ENCODE measurements around the gene CAPZA1. TPM values are rescaled to one million over a fixed set of nuclear protein-coding genes. Genes with fewer than 3 reads are reported as not detected.

Gene CAPZA1
- total and polyA plus RNA-seq, 4 donors = 28.6 to 74.8 (median 48.9) TPM

GRCh38 chr1:112579801-112580510 lies 39.7 kb upstream of the CAPZA1 start:
- DNase-seq (ENCODE audit: low spot score) = no peak
- 92% methylated on average over 5 of the region's 5 CpGs for WGBS
- no peak for TF ChIP-seq FOXA2 (IDR thresholded peaks at IDR 0.05)
- no peak for TF ChIP-seq RAD21 (IDR thresholded peaks at IDR 0.05)
- TF ChIP-seq HNF4G (IDR thresholded peaks at IDR 0.05) = no peak
- TF ChIP-seq HNF4A (conservative IDR thresholded peaks at IDR 0.05) = no peak
- Histone ChIP-seq H3K9me3 (ENCODE audit: control insufficient read depth in 4 of 4, low read length in 3 of 4) (no peaks in the 10 kb centered on the region), H3K4me3 (ENCODE audit: low read depth in 1 of 3, low read length in 3 of 3) (no peak overlapping the region), H3K4me1 (ENCODE audit: control insufficient read depth in 4 of 4, insufficient read depth in 4 of 4, low read length in 3 of 4) (no peaks in the 10 kb centered on the region), H3K27me3 (ENCODE audit: control insufficient read depth in 4 of 4, insufficient read depth in 4 of 4, low read length in 3 of 4) (no peaks in the 10 kb centered on the region), H3K36me3 (ENCODE audit: control insufficient read depth in 4 of 4, insufficient read depth in 3 of 4, low read depth in 1 of 4, low read length in 3 of 4) (peaks cover 5 to 19% (median 10%) of the 10 kb centered on the region in 4 donors), H3K27ac (ENCODE audit: low read depth in 1 of 2, low read length in 2 of 2) (no peak overlapping the region), H3K9ac (ENCODE audit: low read depth in 1 of 2, low read length in 2 of 2) (no peak overlapping the region)

GRCh38 chr1:112581586-112582192 lies 37.9 kb upstream of the CAPZA1 start:
- no peak for DNase-seq (ENCODE audit: low spot score)
- Histone ChIP-seq H3K27ac (ENCODE audit: low read depth in 1 of 2, low read length in 2 of 2) (no peak overlapping the region), H3K4me3 (ENCODE audit: low read depth in 1 of 3, low read length in 3 of 3) (no peak overlapping the region), H3K4me1 (ENCODE audit: control insufficient read depth in 4 of 4, insufficient read depth in 4 of 4, low read length in 3 of 4) (no peaks in the 10 kb centered on the region), H3K9me3 (ENCODE audit: control insufficient read depth in 4 of 4, low read length in 3 of 4) (no peaks in the 10 kb centered on the region), H3K27me3 (ENCODE audit: control insufficient read depth in 4 of 4, insufficient read depth in 4 of 4, low read length in 3 of 4) (no peaks in the 10 kb centered on the region), H3K9ac (ENCODE audit: low read depth in 1 of 2, low read length in 2 of 2) (no peak overlapping the region), H3K36me3 (ENCODE audit: control insufficient read depth in 4 of 4, insufficient read depth in 3 of 4, low read depth in 1 of 4, low read length in 3 of 4) (peaks cover 0 to 15% (median 6%) of the 10 kb centered on the region in 4 donors)
- no peak for TF ChIP-seq GABPA (IDR thresholded peaks at IDR 0.05 in 1 of 2, conservative IDR thresholded peaks at IDR 0.05 in 1 of 2)
- no peak for TF ChIP-seq CTCF (IDR thresholded peaks at IDR 0.05; ENCODE audit: low read depth, low read length, missing input control)
- TF ChIP-seq JUND (IDR thresholded peaks at IDR 0.05) = no peak
- no peak for TF ChIP-seq FOXA1 (IDR thresholded peaks at IDR 0.05)

DNA sequence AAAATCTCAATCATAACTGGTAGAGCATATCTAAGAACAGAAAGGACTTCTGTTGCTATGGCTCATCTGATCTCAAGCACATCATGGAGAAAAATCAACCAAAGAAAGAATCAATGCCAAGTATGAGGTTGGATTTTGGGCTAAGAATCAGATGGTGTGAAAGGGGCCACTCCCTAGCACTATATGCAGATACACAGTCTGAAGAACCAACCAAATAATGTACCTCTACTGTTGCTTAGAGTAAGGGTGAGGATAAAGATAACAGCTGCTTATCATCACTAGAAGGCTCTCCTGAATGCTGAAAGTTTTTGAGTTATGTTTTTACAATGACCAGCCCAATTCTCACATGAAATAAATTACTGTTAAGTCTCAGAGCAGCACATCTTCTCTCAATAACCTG lies 36.3 kb upstream of the CAPZA1 start:
- Histone ChIP-seq H3K4me3 (ENCODE audit: low read depth in 1 of 3, low read length in 3 of 3) (no peak overlapping the region), H3K4me1 (ENCODE audit: control insufficient read depth in 4 of 4, insufficient read depth in 4 of 4, low read length in 3 of 4) (no peaks in the 10 kb centered on the region), H3K27me3 (ENCODE audit: control insufficient read depth in 4 of 4, insufficient read depth in 4 of 4, low read length in 3 of 4) (no peaks in the 10 kb centered on the region), H3K9ac (ENCODE audit: low read depth in 1 of 2, low read length in 2 of 2) (no peak overlapping the region), H3K9me3 (ENCODE audit: control insufficient read depth in 4 of 4, low read length in 3 of 4) (no peaks in the 10 kb centered on the region), H3K36me3 (ENCODE audit: control insufficient read depth in 4 of 4, insufficient read depth in 3 of 4, low read depth in 1 of 4, low read length in 3 of 4) (peaks cover 0 to 11% (median 0%) of the 10 kb centered on the region in 4 donors), H3K27ac (ENCODE audit: low read depth in 1 of 2, low read length in 2 of 2) (no peak overlapping the region)
- DNase-seq (ENCODE audit: low spot score) = no peak
- TF ChIP-seq GABPA (IDR thresholded peaks at IDR 0.05 in 1 of 2, conservative IDR thresholded peaks at IDR 0.05 in 1 of 2) (no peak), RXRA (IDR thresholded peaks at IDR 0.05) (no peak), TAF1 (conservative IDR thresholded peaks at IDR 0.05) (no peak), RAD21 (IDR thresholded peaks at IDR 0.05) (no peak), CTCF (IDR thresholded peaks at IDR 0.05; ENCODE audit: low read depth, low read length, missing input control) (no peak), SP1 (IDR thresholded peaks at IDR 0.05) (no peak), ZBTB33 (IDR thresholded peaks at IDR 0.05) (no peak), FOXA1 (IDR thresholded peaks at IDR 0.05) (no peak), EGR1 (IDR thresholded peaks at IDR 0.05; ENCODE audit: low read depth in 2 of 2) (no peak), HNF4G (IDR thresholded peaks at IDR 0.05) (no peak), NR2F2 (IDR thresholded peaks at IDR 0.05) (no peak), ATF3 (IDR thresholded peaks at IDR 0.05) (no peak), MAX (IDR thresholded peaks at IDR 0.05) (no peak)
- TF ChIP-seq, protein P1, sequence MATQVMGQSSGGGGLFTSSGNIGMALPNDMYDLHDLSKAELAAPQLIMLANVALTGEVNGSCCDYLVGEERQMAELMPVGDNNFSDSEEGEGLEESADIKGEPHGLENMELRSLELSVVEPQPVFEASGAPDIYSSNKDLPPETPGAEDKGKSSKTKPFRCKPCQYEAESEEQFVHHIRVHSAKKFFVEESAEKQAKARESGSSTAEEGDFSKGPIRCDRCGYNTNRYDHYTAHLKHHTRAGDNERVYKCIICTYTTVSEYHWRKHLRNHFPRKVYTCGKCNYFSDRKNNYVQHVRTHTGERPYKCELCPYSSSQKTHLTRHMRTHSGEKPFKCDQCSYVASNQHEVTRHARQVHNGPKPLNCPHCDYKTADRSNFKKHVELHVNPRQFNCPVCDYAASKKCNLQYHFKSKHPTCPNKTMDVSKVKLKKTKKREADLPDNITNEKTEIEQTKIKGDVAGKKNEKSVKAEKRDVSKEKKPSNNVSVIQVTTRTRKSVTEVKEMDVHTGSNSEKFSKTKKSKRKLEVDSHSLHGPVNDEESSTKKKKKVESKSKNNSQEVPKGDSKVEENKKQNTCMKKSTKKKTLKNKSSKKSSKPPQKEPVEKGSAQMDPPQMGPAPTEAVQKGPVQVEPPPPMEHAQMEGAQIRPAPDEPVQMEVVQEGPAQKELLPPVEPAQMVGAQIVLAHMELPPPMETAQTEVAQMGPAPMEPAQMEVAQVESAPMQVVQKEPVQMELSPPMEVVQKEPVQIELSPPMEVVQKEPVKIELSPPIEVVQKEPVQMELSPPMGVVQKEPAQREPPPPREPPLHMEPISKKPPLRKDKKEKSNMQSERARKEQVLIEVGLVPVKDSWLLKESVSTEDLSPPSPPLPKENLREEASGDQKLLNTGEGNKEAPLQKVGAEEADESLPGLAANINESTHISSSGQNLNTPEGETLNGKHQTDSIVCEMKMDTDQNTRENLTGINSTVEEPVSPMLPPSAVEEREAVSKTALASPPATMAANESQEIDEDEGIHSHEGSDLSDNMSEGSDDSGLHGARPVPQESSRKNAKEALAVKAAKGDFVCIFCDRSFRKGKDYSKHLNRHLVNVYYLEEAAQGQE (IDR thresholded peaks at IDR 0.05) = no peak
